Measurements from ENCODE around the gene AFF3.

AFF3 gene

GRCh38 chr2:99977966-99978365 lies 164.4 kb downstream of the AFF3 start:
- Histone ChIP-seq H3K9me3 (ENCODE audit: insufficient read depth, low read length) (no peaks in the 10 kb centered on the region), H3K4me1 (ENCODE audit: low read length) (no peaks in the 10 kb centered on the region), H3K9ac (ENCODE audit: low read length) (no peak overlapping the region), H3K79me2 (ENCODE audit: low read length) (no peaks in the 10 kb centered on the region), H3K4me2 (ENCODE audit: low read length) (no peak overlapping the region), H3K36me3 (replicated peaks; ENCODE audit: low read depth, low read length) (peaks cover 42% of the 10 kb centered on the region), H3K27ac (ENCODE audit: low read length) (no peak overlapping the region), H4K20me1 (ENCODE audit: insufficient read depth, low read length) (peaks cover 2% of the 10 kb centered on the region; the same call in 1 of the 2 replicates), H2AFZ (ENCODE audit: low read depth, low read length) (no peak overlapping the region), H3K4me3 (ENCODE audit: low read length) (no peak overlapping the region), H3K27me3 (ENCODE audit: low read depth, low read length) (no peaks in the 10 kb centered on the region)
- no peak for TF ChIP-seq CTCF (IDR thresholded peaks at IDR 0.05; ENCODE audit: low read depth, low read length)
- no peak for TF ChIP-seq EZH2phosphoT487 (IDR thresholded peaks at IDR 0.05; ENCODE audit: low read depth)

- Histone ChIP-seq H3K27ac (ENCODE audit: low read length) (no peak overlapping the region), H3K4me1 (ENCODE audit: low read length) (no peaks in the 10 kb centered on the region), H2AFZ (ENCODE audit: low read depth, low read length) (no peak overlapping the region), H3K9me3 (ENCODE audit: insufficient read depth, low read length) (no peaks in the 10 kb centered on the region), H3K9ac (ENCODE audit: low read length) (no peak overlapping the region), H3K27me3 (ENCODE audit: low read depth, low read length) (no peaks in the 10 kb centered on the region), H3K4me2 (ENCODE audit: low read length) (no peak overlapping the region), H3K36me3 (replicated peaks; ENCODE audit: low read depth, low read length) (peaks cover 33% of the 10 kb centered on the region), H3K4me3 (ENCODE audit: low read length) (no peak overlapping the region), H3K79me2 (ENCODE audit: low read length) (no peaks in the 10 kb centered on the region), H4K20me1 (ENCODE audit: insufficient read depth, low read length) (peaks cover 3% of the 10 kb centered on the region; the same call in 1 of the 2 replicates)
- TF ChIP-seq EZH2phosphoT487 (IDR thresholded peaks at IDR 0.05; ENCODE audit: low read depth), result no peak
- TF ChIP-seq CTCF (IDR thresholded peaks at IDR 0.05; ENCODE audit: low read depth, low read length), result no peak
These were observed 167.0 kb downstream of the AFF3 start for GRCh38 chr2:99975386-99975785.

- Histone ChIP-seq H3K27ac (ENCODE audit: low read length) (no peak overlapping the region), H3K27me3 (ENCODE audit: low read depth, low read length) (no peaks in the 10 kb centered on the region), H3K9me3 (ENCODE audit: insufficient read depth, low read length) (no peaks in the 10 kb centered on the region), H3K4me1 (ENCODE audit: low read length) (no peaks in the 10 kb centered on the region), H4K20me1 (ENCODE audit: insufficient read depth, low read length) (peaks cover 3% of the 10 kb centered on the region; the same call in 1 of the 2 replicates), H3K4me2 (ENCODE audit: low read length) (no peak overlapping the region), H3K9ac (ENCODE audit: low read length) (no peak overlapping the region), H3K36me3 (replicated peaks; ENCODE audit: low read depth, low read length) (peaks cover 31% of the 10 kb centered on the region), H3K79me2 (ENCODE audit: low read length) (no peaks in the 10 kb centered on the region), H2AFZ (ENCODE audit: low read depth, low read length) (no peak overlapping the region), H3K4me3 (ENCODE audit: low read length) (no peak overlapping the region)
- no peak for TF ChIP-seq CTCF (IDR thresholded peaks at IDR 0.05; ENCODE audit: low read depth, low read length)
- TF ChIP-seq EZH2phosphoT487 (IDR thresholded peaks at IDR 0.05; ENCODE audit: low read depth), result no peak
These were observed 167.6 kb downstream of the AFF3 start for GRCh38 chr2:99974682-99975375.

GRCh38 chr2:99974275-99974674 lies 168.1 kb downstream of the AFF3 start:
- H3K4me1 ChIP-seq (ENCODE audit: low read length), result no peaks in the 10 kb centered on the region
- H3K9me3 ChIP-seq (ENCODE audit: insufficient read depth, low read length), result no peaks in the 10 kb centered on the region
- H3K36me3 ChIP-seq (replicated peaks; ENCODE audit: low read depth, low read length), result peaks cover 31% of the 10 kb centered on the region
- TF ChIP-seq CTCF (IDR thresholded peaks at IDR 0.05; ENCODE audit: low read depth, low read length), result no peak
- no peak for TF ChIP-seq EZH2phosphoT487 (IDR thresholded peaks at IDR 0.05; ENCODE audit: low read depth)
- no peak overlapping the region for H3K9ac ChIP-seq (ENCODE audit: low read length)
- H3K27me3 ChIP-seq (ENCODE audit: low read depth, low read length), result no peaks in the 10 kb centered on the region
- H4K20me1 ChIP-seq (ENCODE audit: insufficient read depth, low read length), result peaks cover 3% of the 10 kb centered on the region; the same call in 1 of the 2 replicates
- no peaks in the 10 kb centered on the region for H3K79me2 ChIP-seq (ENCODE audit: low read length)
- H3K4me2 ChIP-seq (ENCODE audit: low read length), result no peak overlapping the region
- H3K27ac ChIP-seq (ENCODE audit: low read length), result no peak overlapping the region
- H2AFZ ChIP-seq (ENCODE audit: low read depth, low read length), result no peak overlapping the region
- H3K4me3 ChIP-seq (ENCODE audit: low read length), result no peak overlapping the region
